ENCODE data around the gene RPL38.
"Not testable (repeated sequence)": the region's sequence is repeated elsewhere in the genome, so short reads cannot be mapped to it uniquely, and the experiment has no call there.

The RPL38 gene

GRCh38 chr17:74182041-74182723 is 21.3 kb upstream of the RPL38 start:
- Histone ChIP-seq H3K27ac (ENCODE audit: low read depth, low read length) (no peak overlapping the region), H3K4me1 (ENCODE audit: control insufficient read depth in 1 of 2, insufficient read depth in 2 of 2, low read length in 2 of 2) (no peaks in the 10 kb centered on the region), H3K9me3 (ENCODE audit: control insufficient read depth in 1 of 2, low read length in 2 of 2) (no peaks in the 10 kb centered on the region), H3K36me3 (ENCODE audit: control insufficient read depth in 1 of 2, insufficient read depth in 2 of 2, low read length in 2 of 2) (no peaks in the 10 kb centered on the region), H3K27me3 (ENCODE audit: control insufficient read depth in 1 of 2, insufficient read depth in 2 of 2, low read length in 2 of 2) (peaks cover 0 to 1% of the 10 kb centered on the region in 2 donors), H3K9ac (ENCODE audit: low read depth in 1 of 2, low read length in 2 of 2) (no peak overlapping the region), H3K4me3 (ENCODE audit: low read depth in 1 of 2, low read length in 2 of 2) (no peak overlapping the region)

GRCh38 chr17:74183411-74183810 is 20.1 kb upstream of the RPL38 start:
- Histone ChIP-seq H3K4me3 (ENCODE audit: low read depth in 1 of 2, low read length in 2 of 2) (no peak overlapping the region), H3K27me3 (ENCODE audit: control insufficient read depth in 1 of 2, insufficient read depth in 2 of 2, low read length in 2 of 2) (peaks cover 0 to 3% of the 10 kb centered on the region in 2 donors), H3K9me3 (ENCODE audit: control insufficient read depth in 1 of 2, low read length in 2 of 2) (no peaks in the 10 kb centered on the region), H3K27ac (ENCODE audit: low read depth, low read length) (no peak overlapping the region), H3K36me3 (ENCODE audit: control insufficient read depth in 1 of 2, insufficient read depth in 2 of 2, low read length in 2 of 2) (no peaks in the 10 kb centered on the region), H3K4me1 (ENCODE audit: control insufficient read depth in 1 of 2, insufficient read depth in 2 of 2, low read length in 2 of 2) (no peaks in the 10 kb centered on the region), H3K9ac (ENCODE audit: low read depth in 1 of 2, low read length in 2 of 2) (no peak overlapping the region)

GRCh38 chr17:74185571-74186185 is 17.8 kb upstream of the RPL38 start:
- H3K27me3 ChIP-seq (ENCODE audit: control insufficient read depth in 1 of 2, insufficient read depth in 2 of 2, low read length in 2 of 2), result peaks cover 0 to 3% of the 10 kb centered on the region in 2 donors
- H3K4me1 ChIP-seq (ENCODE audit: control insufficient read depth in 1 of 2, insufficient read depth in 2 of 2, low read length in 2 of 2), result no peaks in the 10 kb centered on the region
- H3K4me3 ChIP-seq (ENCODE audit: low read depth in 1 of 2, low read length in 2 of 2), result no peak overlapping the region
- no peak overlapping the region for H3K27ac ChIP-seq (ENCODE audit: low read depth, low read length)
- no peaks in the 10 kb centered on the region for H3K36me3 ChIP-seq (ENCODE audit: control insufficient read depth in 1 of 2, insufficient read depth in 2 of 2, low read length in 2 of 2)
- no peaks in the 10 kb centered on the region for H3K9me3 ChIP-seq (ENCODE audit: control insufficient read depth in 1 of 2, low read length in 2 of 2)
- no peak overlapping the region for H3K9ac ChIP-seq (ENCODE audit: low read depth in 1 of 2, low read length in 2 of 2)

- Histone ChIP-seq H3K27me3 (ENCODE audit: control insufficient read depth in 1 of 2, insufficient read depth in 2 of 2, low read length in 2 of 2) (peaks cover 0 to 3% of the 10 kb centered on the region in 2 donors), H3K9me3 (ENCODE audit: control insufficient read depth in 1 of 2, low read length in 2 of 2) (no peaks in the 10 kb centered on the region), H3K27ac (ENCODE audit: low read depth, low read length) (no peak overlapping the region), H3K4me3 (ENCODE audit: low read depth in 1 of 2, low read length in 2 of 2) (no peak overlapping the region), H3K36me3 (ENCODE audit: control insufficient read depth in 1 of 2, insufficient read depth in 2 of 2, low read length in 2 of 2) (no peaks in the 10 kb centered on the region), H3K4me1 (ENCODE audit: control insufficient read depth in 1 of 2, insufficient read depth in 2 of 2, low read length in 2 of 2) (no peaks in the 10 kb centered on the region), H3K9ac (ENCODE audit: low read depth in 1 of 2, low read length in 2 of 2) (no peak overlapping the region)
Observed at GRCh38 chr17:74186498-74186897, 17.0 kb upstream of the RPL38 start.

GRCh38 chr17:74187761-74188160 is 15.7 kb upstream of the RPL38 start:
- H3K4me1 ChIP-seq (ENCODE audit: control insufficient read depth in 1 of 2, insufficient read depth in 2 of 2, low read length in 2 of 2), result peaks cover under 1% of the 10 kb centered on the region in 2 donors
- H3K27ac ChIP-seq (ENCODE audit: low read depth, low read length), result no peak overlapping the region
- no peak overlapping the region for H3K9ac ChIP-seq (ENCODE audit: low read depth in 1 of 2, low read length in 2 of 2)
- H3K4me3 ChIP-seq (ENCODE audit: low read depth in 1 of 2, low read length in 2 of 2), result no peak overlapping the region
- H3K9me3 ChIP-seq (ENCODE audit: control insufficient read depth in 1 of 2, low read length in 2 of 2), result no peaks in the 10 kb centered on the region
- H3K36me3 ChIP-seq (ENCODE audit: control insufficient read depth in 1 of 2, insufficient read depth in 2 of 2, low read length in 2 of 2), result no peaks in the 10 kb centered on the region
- H3K27me3 ChIP-seq (ENCODE audit: control insufficient read depth in 1 of 2, insufficient read depth in 2 of 2, low read length in 2 of 2), result peaks cover 0 to 3% of the 10 kb centered on the region in 2 donors

GRCh38 chr17:74188687-74189086 is 14.8 kb upstream of the RPL38 start:
- not testable (repeated sequence) for H3K27ac ChIP-seq (ENCODE audit: low read depth, low read length); H3K4me1 ChIP-seq (ENCODE audit: control insufficient read depth in 1 of 2, insufficient read depth in 2 of 2, low read length in 2 of 2); H3K27me3 ChIP-seq (ENCODE audit: control insufficient read depth in 1 of 2, insufficient read depth in 2 of 2, low read length in 2 of 2); H3K9me3 ChIP-seq (ENCODE audit: control insufficient read depth in 1 of 2, low read length in 2 of 2); H3K4me3 ChIP-seq (ENCODE audit: low read depth in 1 of 2, low read length in 2 of 2); H3K9ac ChIP-seq (ENCODE audit: low read depth in 1 of 2, low read length in 2 of 2); H3K36me3 ChIP-seq (ENCODE audit: control insufficient read depth in 1 of 2, insufficient read depth in 2 of 2, low read length in 2 of 2)

- H3K36me3 ChIP-seq (ENCODE audit: control insufficient read depth in 1 of 2, insufficient read depth in 2 of 2, low read length in 2 of 2), result no peaks in the 10 kb centered on the region
- H3K4me3 ChIP-seq (ENCODE audit: low read depth in 1 of 2, low read length in 2 of 2), result no peak overlapping the region
- no peak overlapping the region for H3K9ac ChIP-seq (ENCODE audit: low read depth in 1 of 2, low read length in 2 of 2)
- H3K9me3 ChIP-seq (ENCODE audit: control insufficient read depth in 1 of 2, low read length in 2 of 2), result no peaks in the 10 kb centered on the region
- H3K27me3 ChIP-seq (ENCODE audit: control insufficient read depth in 1 of 2, insufficient read depth in 2 of 2, low read length in 2 of 2), result peaks cover 0 to 5% of the 10 kb centered on the region in 2 donors
- H3K4me1 ChIP-seq (ENCODE audit: control insufficient read depth in 1 of 2, insufficient read depth in 2 of 2, low read length in 2 of 2), result peaks cover 6 to 9% of the 10 kb centered on the region in 2 donors
- H3K27ac ChIP-seq (ENCODE audit: low read depth, low read length), result no peak overlapping the region
Observed at GRCh38 chr17:74190154-74190553, 13.3 kb upstream of the RPL38 start.

- H3K27ac ChIP-seq (ENCODE audit: low read depth, low read length), result no peak overlapping the region
- no peak overlapping the region for H3K9ac ChIP-seq (ENCODE audit: low read depth in 1 of 2, low read length in 2 of 2)
- H3K9me3 ChIP-seq (ENCODE audit: control insufficient read depth in 1 of 2, low read length in 2 of 2), result no peaks in the 10 kb centered on the region
- peaks cover 6 to 9% of the 10 kb centered on the region in 2 donors for H3K4me1 ChIP-seq (ENCODE audit: control insufficient read depth in 1 of 2, insufficient read depth in 2 of 2, low read length in 2 of 2)
- H3K36me3 ChIP-seq (ENCODE audit: control insufficient read depth in 1 of 2, insufficient read depth in 2 of 2, low read length in 2 of 2), result no peaks in the 10 kb centered on the region
- H3K27me3 ChIP-seq (ENCODE audit: control insufficient read depth in 1 of 2, insufficient read depth in 2 of 2, low read length in 2 of 2), result peaks cover 0 to 10% of the 10 kb centered on the region in 2 donors
- no peak overlapping the region for H3K4me3 ChIP-seq (ENCODE audit: low read depth in 1 of 2, low read length in 2 of 2)
Observed at GRCh38 chr17:74190807-74191406, 12.6 kb upstream of the RPL38 start.

- Histone ChIP-seq H3K36me3 (ENCODE audit: control insufficient read depth in 1 of 2, insufficient read depth in 2 of 2, low read length in 2 of 2) (no peaks in the 10 kb centered on the region), H3K27ac (ENCODE audit: low read depth, low read length) (no peak overlapping the region), H3K27me3 (ENCODE audit: control insufficient read depth in 1 of 2, insufficient read depth in 2 of 2, low read length in 2 of 2) (peaks cover 5 to 12% of the 10 kb centered on the region in 2 donors), H3K9ac (ENCODE audit: low read depth in 1 of 2, low read length in 2 of 2) (no peak overlapping the region), H3K9me3 (ENCODE audit: control insufficient read depth in 1 of 2, low read length in 2 of 2) (no peaks in the 10 kb centered on the region), H3K4me1 (ENCODE audit: control insufficient read depth in 1 of 2, insufficient read depth in 2 of 2, low read length in 2 of 2) (peaks cover 6 to 9% of the 10 kb centered on the region in 2 donors), H3K4me3 (ENCODE audit: low read depth in 1 of 2, low read length in 2 of 2) (peak overlapping the region in 1 of 2 donors; percentile 23)
Observed at GRCh38 chr17:74192950-74193781, 10.3 kb upstream of the RPL38 start.

- Histone ChIP-seq H3K36me3 (ENCODE audit: control insufficient read depth in 1 of 2, insufficient read depth in 2 of 2, low read length in 2 of 2) (no peaks in the 10 kb centered on the region), H3K4me1 (ENCODE audit: control insufficient read depth in 1 of 2, insufficient read depth in 2 of 2, low read length in 2 of 2) (peaks cover 6 to 12% of the 10 kb centered on the region in 2 donors), H3K4me3 (ENCODE audit: low read depth in 1 of 2, low read length in 2 of 2) (no peak overlapping the region), H3K9ac (ENCODE audit: low read depth in 1 of 2, low read length in 2 of 2) (no peak overlapping the region), H3K9me3 (ENCODE audit: control insufficient read depth in 1 of 2, low read length in 2 of 2) (no peaks in the 10 kb centered on the region), H3K27me3 (ENCODE audit: control insufficient read depth in 1 of 2, insufficient read depth in 2 of 2, low read length in 2 of 2) (peaks cover 5 to 12% of the 10 kb centered on the region in 2 donors), H3K27ac (ENCODE audit: low read depth, low read length) (no peak overlapping the region)
Observed at GRCh38 chr17:74194682-74195081, 8.8 kb upstream of the RPL38 start.
